A549 (cell line): ENCODE measurements around the gene KLHL13.

Experiments used
- NR3C1 ChIP-seq: fragments of >200 bp; sonication (Bioruptor Twin); formaldehyde crosslinking; IDR thresholded peaks from 3 replicates; pipeline ENCODE4 v1.6.1; 2017
- POLR2A ChIP-seq: IDR thresholded peaks from 2 replicates; pipeline ENCODE4 v1.6.1; 2012; ENCODE audit warnings: mild to moderate bottlenecking, low read length
- TF ChIP-seq, protein P1 (sequence below): fragments of >200 bp; sonication (Bioruptor Twin); formaldehyde crosslinking; IDR thresholded peaks from 3 replicates; pipeline ENCODE4 v1.5.1; 2016

DNA sequence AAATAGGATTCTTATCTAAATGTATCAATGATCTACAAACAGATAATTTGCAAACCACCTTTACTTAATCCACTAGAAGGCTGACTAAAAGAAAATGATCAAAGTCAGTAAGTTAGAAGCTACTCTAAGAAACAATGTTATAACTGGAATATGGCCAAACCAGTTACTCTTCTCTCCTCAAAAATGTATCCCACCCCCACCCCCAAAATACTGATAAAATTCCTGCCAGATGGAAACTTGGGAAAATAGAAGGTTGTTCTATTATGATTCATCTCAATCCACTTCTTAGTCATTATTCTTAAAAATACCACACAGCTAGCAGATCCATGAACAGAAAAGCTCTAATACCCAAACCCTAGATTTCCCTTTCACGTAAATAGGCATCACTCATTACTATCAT, 206.4 kb downstream of the KLHL13 start:
- TF ChIP-seq POLR2A, result no peak
- no peak for TF ChIP-seq NR3C1
- TF ChIP-seq, protein P1, sequence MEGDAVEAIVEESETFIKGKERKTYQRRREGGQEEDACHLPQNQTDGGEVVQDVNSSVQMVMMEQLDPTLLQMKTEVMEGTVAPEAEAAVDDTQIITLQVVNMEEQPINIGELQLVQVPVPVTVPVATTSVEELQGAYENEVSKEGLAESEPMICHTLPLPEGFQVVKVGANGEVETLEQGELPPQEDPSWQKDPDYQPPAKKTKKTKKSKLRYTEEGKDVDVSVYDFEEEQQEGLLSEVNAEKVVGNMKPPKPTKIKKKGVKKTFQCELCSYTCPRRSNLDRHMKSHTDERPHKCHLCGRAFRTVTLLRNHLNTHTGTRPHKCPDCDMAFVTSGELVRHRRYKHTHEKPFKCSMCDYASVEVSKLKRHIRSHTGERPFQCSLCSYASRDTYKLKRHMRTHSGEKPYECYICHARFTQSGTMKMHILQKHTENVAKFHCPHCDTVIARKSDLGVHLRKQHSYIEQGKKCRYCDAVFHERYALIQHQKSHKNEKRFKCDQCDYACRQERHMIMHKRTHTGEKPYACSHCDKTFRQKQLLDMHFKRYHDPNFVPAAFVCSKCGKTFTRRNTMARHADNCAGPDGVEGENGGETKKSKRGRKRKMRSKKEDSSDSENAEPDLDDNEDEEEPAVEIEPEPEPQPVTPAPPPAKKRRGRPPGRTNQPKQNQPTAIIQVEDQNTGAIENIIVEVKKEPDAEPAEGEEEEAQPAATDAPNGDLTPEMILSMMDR, result no peak
